Activated CD8-positive, alpha-beta T cell treated with anti-CD3 and anti-CD28 coated beads for 36 hours (primary cell): ENCODE data around the gene SIL1. TPM values are rescaled to one million over a fixed set of nuclear protein-coding genes. Genes with fewer than 3 reads are reported as not detected.

Experiments
- ATAC-seq: fragments of 200-7000 bp; cut with Tn5 transposase; one replicate; pipeline ENCODE4 v1.10.0; 2021; ENCODE audit warnings: mild to moderate bottlenecking, moderate library complexity
- CTCF ChIA-PET: fragments of 350-600 bp; sonication (Branson Sonifier 250); formaldehyde crosslinking; loops from one replicate; lab custom pipeline; 2021; ENCODE audit warnings: antibody characterized with exemption; lab: Charles Lee
- POLR2A ChIA-PET: fragments of 350-600 bp; sonication (Branson Sonifier 250); formaldehyde crosslinking; loops from one replicate; lab custom pipeline; 2021; ENCODE audit warnings: antibody characterized with exemption; lab: Charles Lee
- DNase-seq: peaks from one replicate; pipeline ENCODE4 v3.0.0-alpha.2; 2020
- H3K27ac Mint-ChIP-seq: one replicate; pipeline ENCODE4 v1.8.0; 2021; ENCODE audit warnings: mild to moderate bottlenecking, mixed read lengths
- H3K27me3 Mint-ChIP-seq: one replicate; pipeline ENCODE4 v1.8.0; 2021; ENCODE audit warnings: mixed read lengths
- H3K36me3 Mint-ChIP-seq: one replicate; pipeline ENCODE4 v1.8.0; 2021; ENCODE audit warnings: low read depth, mixed read lengths
- H3K4me1 Mint-ChIP-seq: one replicate; pipeline ENCODE4 v1.8.0; 2021; ENCODE audit warnings: low read depth, mixed read lengths
- H3K4me3 Mint-ChIP-seq: one replicate; pipeline ENCODE4 v1.8.0; 2021; ENCODE audit warnings: mild to moderate bottlenecking, moderate library complexity, mixed read lengths
- H3K9me3 Mint-ChIP-seq: one replicate; pipeline ENCODE4 v1.8.0; 2021; ENCODE audit warnings: mixed read lengths
- intact Hi-C: fragments of 100-400 bp; cut with micrococcal nuclease; formaldehyde crosslinking; loops from one replicate; pipeline ENCODE4 v1.10.0; 2022
- total RNA-seq, 2 experiments: library from RNA; stranded (reverse); gene quantifications; one replicate each; pipeline ENCODE4 v1.2.3, GENCODE V29; 2021
- TF ChIP-seq, protein P1 (sequence below): fragments of 200-600 bp; IDR thresholded peaks from one replicate; pipeline ENCODE4 v1.8.0; 2022; ENCODE audit warnings: antibody characterized with exemption, mild to moderate bottlenecking

Gene SIL1
- total RNA-seq, 2 experiments from 2014 or later: 27.6 to 32.3 TPM

DNA sequence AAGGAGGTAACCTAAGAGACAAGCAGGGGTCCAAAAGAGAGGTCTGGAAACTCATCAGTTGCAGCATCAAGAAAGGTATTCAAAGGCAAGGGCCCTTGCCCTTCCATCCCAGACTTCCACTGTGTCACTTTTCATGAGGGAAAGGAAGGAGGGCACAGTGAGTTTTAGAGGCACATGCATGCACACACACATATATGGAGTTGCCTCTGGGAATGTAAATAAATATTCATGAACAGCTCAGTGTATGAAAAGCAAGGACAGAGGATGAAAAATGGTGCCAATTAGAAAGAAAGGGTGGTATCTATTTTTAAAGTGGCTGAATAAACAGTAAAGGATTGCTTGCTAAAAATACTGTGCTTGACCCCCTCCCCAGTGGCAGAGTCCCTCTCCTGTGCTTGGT is 217.7 kb downstream of the SIL1 start:
- ChIA-PET CTCF (no interaction called here), POLR2A (no interaction called here)
- H3K27ac Mint-ChIP-seq: peak overlapping the region; percentile 80
- H3K27me3 Mint-ChIP-seq: no peaks in the 10 kb centered on the region
- intact Hi-C loops: no loop called here
- TF ChIP-seq, protein P1, sequence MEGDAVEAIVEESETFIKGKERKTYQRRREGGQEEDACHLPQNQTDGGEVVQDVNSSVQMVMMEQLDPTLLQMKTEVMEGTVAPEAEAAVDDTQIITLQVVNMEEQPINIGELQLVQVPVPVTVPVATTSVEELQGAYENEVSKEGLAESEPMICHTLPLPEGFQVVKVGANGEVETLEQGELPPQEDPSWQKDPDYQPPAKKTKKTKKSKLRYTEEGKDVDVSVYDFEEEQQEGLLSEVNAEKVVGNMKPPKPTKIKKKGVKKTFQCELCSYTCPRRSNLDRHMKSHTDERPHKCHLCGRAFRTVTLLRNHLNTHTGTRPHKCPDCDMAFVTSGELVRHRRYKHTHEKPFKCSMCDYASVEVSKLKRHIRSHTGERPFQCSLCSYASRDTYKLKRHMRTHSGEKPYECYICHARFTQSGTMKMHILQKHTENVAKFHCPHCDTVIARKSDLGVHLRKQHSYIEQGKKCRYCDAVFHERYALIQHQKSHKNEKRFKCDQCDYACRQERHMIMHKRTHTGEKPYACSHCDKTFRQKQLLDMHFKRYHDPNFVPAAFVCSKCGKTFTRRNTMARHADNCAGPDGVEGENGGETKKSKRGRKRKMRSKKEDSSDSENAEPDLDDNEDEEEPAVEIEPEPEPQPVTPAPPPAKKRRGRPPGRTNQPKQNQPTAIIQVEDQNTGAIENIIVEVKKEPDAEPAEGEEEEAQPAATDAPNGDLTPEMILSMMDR: no peak
- peaks cover 41% of the 10 kb centered on the region for H3K4me1 Mint-ChIP-seq
- no peaks in the 10 kb centered on the region for H3K36me3 Mint-ChIP-seq
- no peak overlapping the region for H3K4me3 Mint-ChIP-seq
- H3K9me3 Mint-ChIP-seq: no peaks in the 10 kb centered on the region
- ATAC-seq: no peak
- no peak for DNase-seq

DNA sequence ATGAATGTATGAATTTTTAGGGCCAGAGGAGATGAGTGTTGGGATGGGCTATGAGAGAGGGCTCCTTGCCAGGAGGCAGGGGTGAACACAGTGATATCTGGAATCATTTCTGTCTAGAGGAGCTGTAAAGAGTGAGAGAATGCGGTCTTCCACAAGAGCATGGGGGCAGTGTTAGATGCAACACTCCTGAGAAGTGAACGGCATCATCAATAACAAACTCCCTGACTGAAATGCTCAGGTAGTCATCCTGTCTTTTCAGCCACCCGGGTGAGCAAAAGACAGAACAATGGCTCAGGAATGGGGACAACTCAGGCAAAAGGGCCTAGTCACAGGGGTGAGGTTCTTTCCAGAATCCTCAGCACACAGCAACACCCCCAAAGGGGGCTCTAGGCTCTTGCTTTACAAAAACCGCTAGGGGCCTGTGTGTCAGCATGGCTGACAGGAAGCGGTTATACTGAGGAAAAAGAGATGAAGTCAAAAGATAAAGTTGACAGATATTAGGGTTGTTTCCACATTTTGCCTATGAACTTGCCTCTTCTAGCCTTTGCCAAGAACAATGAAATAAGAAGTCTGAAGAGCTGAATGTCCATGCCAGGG is 218.4 kb downstream of the SIL1 start:
- TF ChIP-seq, protein P1: no peak
- POLR2A ChIA-PET: no interaction called here
- ATAC-seq (peak; percentile 88), DNase-seq (peak; percentile 73)
- no peak overlapping the region for H3K4me3 Mint-ChIP-seq
- intact Hi-C loops: no loop called here
- H3K27ac Mint-ChIP-seq: peak overlapping the region; percentile 80
- H3K4me1 Mint-ChIP-seq: peaks cover 41% of the 10 kb centered on the region
- no peaks in the 10 kb centered on the region for H3K36me3 Mint-ChIP-seq
- H3K9me3 Mint-ChIP-seq: no peaks in the 10 kb centered on the region
- CTCF ChIA-PET: no interaction called here
- no peaks in the 10 kb centered on the region for H3K27me3 Mint-ChIP-seq

DNA sequence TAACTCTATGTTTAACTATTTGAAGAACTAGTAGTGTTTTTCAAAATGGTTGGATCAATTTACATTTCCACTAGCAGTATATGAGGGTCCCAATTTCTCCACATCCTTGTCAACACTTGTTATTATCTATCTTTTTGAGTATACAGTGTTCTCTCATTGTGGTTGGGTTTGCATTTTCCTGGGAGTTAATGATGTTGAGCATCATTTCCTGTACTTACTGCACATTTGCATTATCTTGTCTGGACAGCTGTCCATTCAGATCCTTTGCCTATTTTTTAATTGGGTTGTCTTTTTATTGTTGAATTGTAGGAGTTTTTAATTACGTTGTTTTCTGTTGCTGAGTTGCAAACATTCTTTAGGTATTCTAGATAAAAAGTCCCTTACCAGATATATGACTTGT is 219.6 kb downstream of the SIL1 start:
- TF ChIP-seq, protein P1: no peak
- peak overlapping the region; percentile 13 for H3K27ac Mint-ChIP-seq
- no peaks in the 10 kb centered on the region for H3K9me3 Mint-ChIP-seq
- no peaks in the 10 kb centered on the region for H3K36me3 Mint-ChIP-seq
- ChIA-PET CTCF (no interaction called here), POLR2A (no interaction called here)
- DNase-seq: no peak
- H3K4me3 Mint-ChIP-seq: no peak overlapping the region
- peaks cover 41% of the 10 kb centered on the region for H3K4me1 Mint-ChIP-seq
- intact Hi-C loops: no loop called here
- H3K27me3 Mint-ChIP-seq: no peaks in the 10 kb centered on the region
- ATAC-seq: no peak

DNA sequence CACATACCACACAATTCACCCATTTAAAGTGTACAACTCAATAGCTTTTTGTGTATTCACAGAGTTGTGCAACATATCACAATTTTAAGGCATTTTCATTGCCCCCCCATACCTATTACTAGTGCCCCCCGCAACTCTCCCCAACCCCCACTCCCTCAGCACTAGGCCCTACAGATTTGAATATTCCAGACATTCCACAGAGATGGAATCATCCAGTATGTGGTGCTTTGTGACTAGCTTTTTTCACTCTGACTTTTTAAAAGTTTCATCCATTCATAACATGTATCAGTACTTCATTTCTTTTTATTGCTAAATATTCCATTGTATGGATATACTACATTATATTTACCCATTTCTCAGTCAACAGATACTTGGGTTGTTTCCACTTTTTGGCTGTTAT is 220.1 kb downstream of the SIL1 start:
- TF ChIP-seq, protein P1: no peak
- POLR2A ChIA-PET: no interaction called here
- ATAC-seq (no peak), DNase-seq (no peak)
- H3K9me3 Mint-ChIP-seq: no peaks in the 10 kb centered on the region
- CTCF ChIA-PET: no interaction called here
- no peaks in the 10 kb centered on the region for H3K27me3 Mint-ChIP-seq
- H3K4me3 Mint-ChIP-seq: no peak overlapping the region
- no peak overlapping the region for H3K27ac Mint-ChIP-seq
- H3K4me1 Mint-ChIP-seq: peaks cover 41% of the 10 kb centered on the region
- no peaks in the 10 kb centered on the region for H3K36me3 Mint-ChIP-seq
- intact Hi-C loops: no loop called here

DNA sequence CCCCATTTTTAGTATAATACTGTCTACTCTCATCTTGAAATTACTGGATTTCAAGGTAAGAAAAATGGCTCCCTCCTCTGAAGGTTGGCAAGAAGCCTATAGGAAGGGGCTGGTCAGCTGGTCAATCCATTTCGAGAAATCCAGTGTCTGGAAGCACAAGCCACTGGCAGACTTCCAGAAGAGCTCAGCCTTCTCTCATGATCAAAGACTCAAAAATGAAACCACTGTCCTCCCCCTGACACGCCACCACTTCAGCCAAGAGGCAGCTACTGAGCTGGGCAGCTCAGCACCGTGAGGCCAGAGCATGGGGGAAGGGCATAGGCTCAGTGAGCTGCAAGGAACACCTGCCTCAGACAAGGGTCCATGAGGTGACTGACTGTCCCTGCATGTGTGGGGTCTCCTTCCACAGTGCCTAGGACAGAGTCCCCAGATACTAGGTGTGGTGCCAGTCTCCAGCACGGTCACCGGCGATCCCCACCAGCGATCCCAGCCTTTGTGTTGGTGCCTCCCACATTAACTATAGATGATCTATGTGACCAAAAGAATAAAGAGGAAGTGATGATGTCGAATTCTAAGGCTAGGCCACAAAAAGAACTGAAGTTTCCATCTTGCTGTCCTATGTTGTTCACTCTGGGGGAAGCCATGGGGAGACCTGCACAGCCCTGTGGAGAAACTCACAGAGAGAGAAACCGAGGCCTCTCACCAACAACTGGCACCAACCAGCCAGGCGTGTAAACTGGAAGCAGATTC is 222.9 kb downstream of the SIL1 start:
- Mint-ChIP-seq H3K36me3 (no peaks in the 10 kb centered on the region), H3K27me3 (no peaks in the 10 kb centered on the region), H3K9me3 (no peaks in the 10 kb centered on the region), H3K4me1 (peaks cover 16% of the 10 kb centered on the region), H3K27ac (no peak overlapping the region), H3K4me3 (no peak overlapping the region)
- DNase-seq: no peak
- intact Hi-C loops: no loop called here
- TF ChIP-seq, protein P1: no peak
- CTCF ChIA-PET: interaction anchor here (1.4 kb wide), 1 partner anchor 9 kb away, joined by 3 read pairs; no protein-coding TSS in a partner anchor
- POLR2A ChIA-PET: no interaction called here
- no peak for ATAC-seq
